ENCODE measurements around the gene CDH5.

DNA sequence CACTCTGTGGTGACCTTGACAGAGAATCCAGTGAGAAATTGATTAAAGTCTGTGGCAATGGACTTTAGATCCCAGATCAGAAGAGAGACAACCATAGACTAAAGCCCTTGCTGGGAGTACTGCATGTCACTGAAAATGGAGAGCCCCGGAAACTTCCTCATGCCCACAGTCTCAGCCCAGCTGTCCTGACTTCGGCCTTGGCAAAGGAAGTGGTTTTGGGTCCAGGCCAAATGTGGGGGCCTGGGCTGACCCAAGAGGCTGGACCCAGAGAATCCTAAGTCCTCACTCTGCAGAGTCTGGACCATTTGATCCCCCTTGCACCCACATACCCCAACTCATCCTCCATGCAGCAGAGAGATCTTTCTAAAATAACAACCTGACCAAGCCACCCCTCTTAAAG lies 55.9 kb downstream of the CDH5 start:
- TF ChIP-seq, protein P1, sequence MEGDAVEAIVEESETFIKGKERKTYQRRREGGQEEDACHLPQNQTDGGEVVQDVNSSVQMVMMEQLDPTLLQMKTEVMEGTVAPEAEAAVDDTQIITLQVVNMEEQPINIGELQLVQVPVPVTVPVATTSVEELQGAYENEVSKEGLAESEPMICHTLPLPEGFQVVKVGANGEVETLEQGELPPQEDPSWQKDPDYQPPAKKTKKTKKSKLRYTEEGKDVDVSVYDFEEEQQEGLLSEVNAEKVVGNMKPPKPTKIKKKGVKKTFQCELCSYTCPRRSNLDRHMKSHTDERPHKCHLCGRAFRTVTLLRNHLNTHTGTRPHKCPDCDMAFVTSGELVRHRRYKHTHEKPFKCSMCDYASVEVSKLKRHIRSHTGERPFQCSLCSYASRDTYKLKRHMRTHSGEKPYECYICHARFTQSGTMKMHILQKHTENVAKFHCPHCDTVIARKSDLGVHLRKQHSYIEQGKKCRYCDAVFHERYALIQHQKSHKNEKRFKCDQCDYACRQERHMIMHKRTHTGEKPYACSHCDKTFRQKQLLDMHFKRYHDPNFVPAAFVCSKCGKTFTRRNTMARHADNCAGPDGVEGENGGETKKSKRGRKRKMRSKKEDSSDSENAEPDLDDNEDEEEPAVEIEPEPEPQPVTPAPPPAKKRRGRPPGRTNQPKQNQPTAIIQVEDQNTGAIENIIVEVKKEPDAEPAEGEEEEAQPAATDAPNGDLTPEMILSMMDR (IDR thresholded peaks at IDR 0.05) = no peak
- TF ChIP-seq ZFX (IDR thresholded peaks at IDR 0.05; ENCODE audit: borderline replicate concordance) = no peak

All from 22Rv1 (cell line).